ENCODE results near the gene FAM162A.

DNA sequence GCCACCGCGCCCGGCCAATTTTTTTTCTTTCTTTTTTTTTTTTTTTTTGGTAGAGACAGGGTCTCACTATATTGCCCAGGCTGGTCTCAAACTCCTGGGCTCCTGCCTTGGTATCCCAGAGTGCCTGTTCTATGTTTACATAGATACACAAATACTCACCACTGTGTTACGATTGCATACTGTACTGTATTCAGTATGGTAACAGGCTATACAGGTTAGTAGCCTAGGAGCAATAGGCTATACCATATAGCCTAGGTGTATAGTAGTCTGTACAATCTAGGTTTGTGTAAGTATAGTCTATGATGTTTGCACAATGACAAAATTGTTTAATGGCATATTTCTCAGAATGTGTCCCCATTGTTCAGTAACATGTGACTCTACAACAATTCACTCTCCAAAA is 32.4 kb upstream of the FAM162A start:
- no peak for TF ChIP-seq POLR2A (IDR thresholded peaks at IDR 0.05)
- TF ChIP-seq, protein P1, sequence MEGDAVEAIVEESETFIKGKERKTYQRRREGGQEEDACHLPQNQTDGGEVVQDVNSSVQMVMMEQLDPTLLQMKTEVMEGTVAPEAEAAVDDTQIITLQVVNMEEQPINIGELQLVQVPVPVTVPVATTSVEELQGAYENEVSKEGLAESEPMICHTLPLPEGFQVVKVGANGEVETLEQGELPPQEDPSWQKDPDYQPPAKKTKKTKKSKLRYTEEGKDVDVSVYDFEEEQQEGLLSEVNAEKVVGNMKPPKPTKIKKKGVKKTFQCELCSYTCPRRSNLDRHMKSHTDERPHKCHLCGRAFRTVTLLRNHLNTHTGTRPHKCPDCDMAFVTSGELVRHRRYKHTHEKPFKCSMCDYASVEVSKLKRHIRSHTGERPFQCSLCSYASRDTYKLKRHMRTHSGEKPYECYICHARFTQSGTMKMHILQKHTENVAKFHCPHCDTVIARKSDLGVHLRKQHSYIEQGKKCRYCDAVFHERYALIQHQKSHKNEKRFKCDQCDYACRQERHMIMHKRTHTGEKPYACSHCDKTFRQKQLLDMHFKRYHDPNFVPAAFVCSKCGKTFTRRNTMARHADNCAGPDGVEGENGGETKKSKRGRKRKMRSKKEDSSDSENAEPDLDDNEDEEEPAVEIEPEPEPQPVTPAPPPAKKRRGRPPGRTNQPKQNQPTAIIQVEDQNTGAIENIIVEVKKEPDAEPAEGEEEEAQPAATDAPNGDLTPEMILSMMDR (IDR thresholded peaks at IDR 0.05) = no peak

Measured in heart left ventricle (tissue), 13 donors.